Stimulated activated CD4-positive, alpha-beta T cell treated with anti-CD3 and anti-CD28 coated beads, Interleukin-15, amount 100 ng/mL, for 48 hours (primary cell): ENCODE data around the gene GOLGA8Q.
"Not testable (repeated sequence)": the region's sequence is repeated elsewhere in the genome, so short reads cannot be mapped to it uniquely, and the experiment has no call there.

Source experiments
- DNase-seq, 2 donors: peaks; one replicate each; pipeline ENCODE4 v3.0.0-alpha.2; 2020; ENCODE audit warnings: low read depth in 2 of 2

Gene GOLGA8Q, protein sequence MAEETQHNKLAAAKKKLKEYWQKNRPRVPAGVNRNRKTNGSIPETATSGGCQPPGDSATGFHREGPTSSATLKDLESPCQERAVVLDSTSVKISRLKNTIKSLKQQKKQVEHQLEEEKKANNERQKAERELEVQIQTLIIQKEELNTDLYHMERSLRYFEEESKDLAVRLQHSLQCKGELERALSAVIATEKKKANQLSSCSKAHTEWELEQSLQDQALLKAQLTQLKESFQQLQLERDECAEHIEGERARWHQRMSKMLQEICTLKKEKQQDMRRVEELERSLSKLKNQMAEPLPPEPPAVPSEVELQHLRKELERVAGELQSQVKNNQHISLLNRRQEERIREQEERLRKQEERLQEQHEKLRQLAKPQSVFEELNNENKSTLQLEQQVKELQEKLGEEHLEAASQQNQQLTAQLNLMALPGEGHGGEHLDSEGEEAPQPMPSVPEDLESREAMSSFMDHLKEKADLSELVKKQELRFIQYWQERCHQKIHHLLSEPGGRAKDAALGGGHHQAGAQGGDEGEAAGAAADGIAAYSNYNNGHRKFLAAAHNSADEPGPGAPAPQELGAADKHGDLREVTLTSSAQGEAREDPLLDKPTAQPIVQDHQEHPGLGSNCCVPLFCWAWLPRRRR

GRCh38 chr15:30551750-30552149 is at the start of gene GOLGA8Q:
Gene GOLGA8Q (plus strand): TSS chr15:30552050. CDS start chr15:30552078, 28 bp downstream.
- DNase-seq: not testable (repeated sequence)

DNA sequence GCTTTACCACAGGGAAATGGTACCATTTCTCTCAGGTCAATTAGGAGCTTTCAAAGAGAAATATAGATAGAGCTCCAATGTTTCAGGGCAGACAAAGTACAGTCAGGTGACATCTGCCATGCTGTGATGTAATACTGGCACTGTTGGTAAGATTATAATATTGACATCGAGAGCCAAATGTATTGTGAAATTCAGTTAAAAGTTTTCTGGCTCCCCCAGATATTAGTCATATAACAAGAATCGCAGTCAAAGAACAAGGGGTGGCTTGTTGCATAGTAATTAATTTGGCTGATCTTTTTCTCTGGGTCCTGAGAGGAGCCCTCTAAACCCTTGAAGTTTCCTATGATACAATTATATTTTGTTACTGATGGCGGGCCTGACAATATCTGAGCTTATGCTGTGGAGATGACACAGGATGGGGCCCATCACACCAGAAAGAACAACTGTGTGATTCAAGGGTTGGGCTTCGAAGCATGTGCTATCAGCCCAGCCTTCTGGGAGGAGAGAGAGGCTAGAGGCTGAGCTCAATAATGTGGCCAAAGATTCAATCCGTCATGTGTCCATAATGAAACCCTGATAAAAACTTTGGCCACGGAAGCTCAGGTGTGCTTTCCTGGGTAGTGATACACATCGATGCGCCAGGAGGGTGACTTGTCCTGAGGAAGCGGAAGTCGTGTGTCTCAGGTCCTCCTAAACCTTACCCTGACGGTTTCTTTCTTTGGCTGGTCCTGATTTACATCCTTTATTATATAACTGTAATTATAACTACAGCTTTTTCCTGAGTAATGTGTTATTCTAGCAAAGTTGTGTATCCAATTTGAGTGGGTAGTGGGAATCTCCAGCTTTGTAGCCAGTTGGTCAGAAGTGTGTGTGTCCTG is 48.7 kb upstream of the GOLGA8Q start:
- DNase-seq: not testable (repeated sequence)

- DNase-seq: not testable (repeated sequence)
These were observed 47.5 kb upstream of the GOLGA8Q start for GRCh38 chr15:30504162-30504843.

DNA sequence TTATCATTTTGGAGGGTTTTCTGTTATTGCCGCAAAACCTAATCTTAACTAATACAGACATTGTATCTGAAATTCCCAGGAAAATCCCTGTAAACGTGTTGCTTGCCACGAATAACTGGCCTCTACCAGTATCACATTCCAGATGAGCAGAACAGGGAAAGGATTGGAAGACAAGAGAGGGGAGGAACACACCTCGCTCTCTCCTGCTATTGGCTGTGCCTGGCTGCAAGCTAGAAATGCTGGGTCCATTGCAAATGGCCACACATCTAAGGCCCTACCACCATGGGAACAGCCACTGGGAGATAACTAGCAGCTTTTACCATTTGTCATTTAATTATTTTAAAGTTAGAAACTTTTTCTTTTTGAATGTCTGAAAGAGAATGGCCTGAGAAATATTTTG is 37.3 kb upstream of the GOLGA8Q start:
- not testable (repeated sequence) for DNase-seq

GRCh38 chr15:30523453-30524243 is 28.2 kb upstream of the GOLGA8Q start:
- DNase-seq: not testable (repeated sequence)

- DNase-seq: not testable (repeated sequence)
These were observed 25.9 kb upstream of the GOLGA8Q start for GRCh38 chr15:30525912-30526311.

- not testable (repeated sequence) for DNase-seq
These were observed 22.8 kb upstream of the GOLGA8Q start for GRCh38 chr15:30529049-30529448.

GRCh38 chr15:30566949-30567348 is 15.1 kb downstream of the GOLGA8Q start:
- DNase-seq: not testable (repeated sequence)

DNA sequence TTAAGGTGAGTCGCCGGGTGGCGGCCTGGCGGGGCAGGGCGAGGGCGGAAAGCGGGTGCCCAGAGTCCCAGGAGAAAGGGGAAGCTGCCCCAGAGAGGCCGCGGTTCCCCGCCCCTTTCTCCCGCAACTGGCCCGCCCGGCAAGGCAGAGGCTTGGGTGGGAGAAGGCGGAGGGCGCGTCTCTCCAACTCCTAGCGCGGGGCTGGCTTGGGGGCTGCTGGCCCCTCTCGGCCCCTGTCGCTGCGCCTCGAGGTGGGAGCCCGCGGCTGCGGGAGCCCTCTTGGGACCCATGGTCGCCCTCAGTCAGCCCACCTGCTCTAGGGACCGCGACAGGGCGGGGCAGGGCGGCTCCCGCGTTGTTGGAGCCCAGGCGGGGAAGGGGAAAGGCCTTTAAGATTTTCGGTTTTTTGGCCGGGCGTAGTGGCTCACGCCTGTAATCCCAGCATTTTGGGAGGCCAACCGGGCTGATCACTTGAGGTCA is 21.2 kb downstream of the GOLGA8Q start:
- DNase-seq: not testable (repeated sequence)

DNA sequence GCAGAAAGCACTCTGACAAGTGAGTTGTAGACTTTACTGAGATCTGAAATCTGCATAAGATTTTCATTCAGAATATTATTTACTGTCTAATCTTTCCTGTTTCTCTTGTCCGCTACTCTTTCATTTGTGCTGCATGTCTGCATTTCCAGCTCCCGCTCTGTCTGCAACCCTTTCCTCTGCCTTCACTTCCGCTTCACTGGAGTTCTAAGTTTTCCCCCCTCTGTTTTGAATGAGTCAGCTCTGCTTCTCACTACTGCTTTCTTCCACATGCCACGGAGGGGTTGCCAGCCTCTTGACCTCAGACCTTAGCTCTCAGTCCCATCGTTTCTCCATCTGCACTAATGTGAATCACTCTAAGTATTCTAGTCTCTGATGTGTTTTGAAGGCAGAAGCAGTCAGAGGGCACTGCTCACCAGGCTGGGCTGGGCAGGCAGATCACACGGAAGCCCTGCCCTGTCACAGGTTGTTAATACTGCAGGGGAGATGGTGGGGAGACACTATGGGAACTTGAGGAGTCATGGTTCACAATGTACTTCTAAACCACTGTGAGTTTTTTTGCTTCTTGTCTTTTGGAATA is 27.6 kb downstream of the GOLGA8Q start:
- DNase-seq: not testable (repeated sequence)

DNA sequence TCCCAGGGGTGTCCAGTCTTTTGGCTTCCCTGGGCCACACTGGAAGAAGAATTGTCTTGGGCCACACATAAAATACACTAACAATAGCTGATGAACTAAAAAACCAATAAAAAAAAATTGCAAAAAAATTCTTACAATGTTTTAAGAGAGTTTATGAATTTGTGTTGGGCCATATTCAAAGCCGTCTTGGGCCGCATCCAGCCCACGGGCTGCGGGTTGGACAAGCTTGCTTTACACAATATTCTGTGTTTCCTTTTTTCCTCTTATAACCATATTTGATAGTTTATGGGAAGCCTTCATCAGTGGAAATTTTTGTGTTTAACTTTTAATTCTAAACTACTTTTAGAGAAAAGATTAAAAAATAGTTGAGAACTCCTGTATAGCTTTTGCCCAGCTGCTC is 28.9 kb downstream of the GOLGA8Q start:
- not testable (repeated sequence) for DNase-seq

DNA sequence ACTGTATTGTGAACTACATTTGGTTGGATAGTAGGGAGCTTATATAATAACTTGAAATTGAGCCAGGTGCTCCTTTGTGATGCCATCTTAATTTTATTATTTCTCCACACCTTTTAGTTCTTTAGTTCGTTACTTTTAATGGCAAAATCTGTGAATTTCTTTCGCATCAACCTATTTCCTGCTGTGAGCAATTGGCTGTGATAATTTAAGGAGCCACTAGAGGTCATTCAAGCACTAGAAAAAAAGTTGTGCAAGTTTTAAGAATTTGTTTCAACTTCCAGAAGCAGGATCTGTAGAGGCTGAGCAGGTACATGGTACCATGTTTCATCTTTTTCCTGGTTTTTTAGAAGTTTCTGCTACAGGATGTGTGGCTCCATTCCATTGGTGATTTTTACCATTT is 47.1 kb downstream of the GOLGA8Q start:
- not testable (repeated sequence) for DNase-seq

GRCh38 chr15:30603796-30604195 is 51.9 kb downstream of the GOLGA8Q start, which contains the start of gene GOLGA8H:
Gene GOLGA8H (plus strand): TSS chr15:30604028. CDS start chr15:30604126, 98 bp downstream.
- not testable (repeated sequence) for DNase-seq
